K562 (cell line): Measurements from ENCODE around the gene COL21A1. TPM values are rescaled to one million over a fixed set of nuclear protein-coding genes. Genes with fewer than 3 reads are reported as not detected.

Experiments
- ATAC-seq: fragments of 200-7000 bp; cut with Tn5 transposase; 3 replicates; pipeline ENCODE4 v1.9.1; 2020; ENCODE audit warnings: moderate library complexity
- BruUV-seq: library from RNA; stranded (reverse); fragments of 400-500 nt; replicated peaks from 2 replicates; lab custom pipeline; 2021; lab: Mats Ljungman, UMichigan
- CTCF ChIA-PET: fragments of 300-600 bp; formaldehyde crosslinking; extraction: SDS; loops from one replicate; lab custom pipeline; 2021; ENCODE audit warnings: low intra/inter-chr PET ratio; lab: Yijun Ruan, JAX
- POLR2A ChIA-PET: fragments of 300-600, 350-650 bp; sonication (Branson Sonifier 250); formaldehyde crosslinking; extraction: SDS; loops from one replicate; lab custom pipeline; 2021; ENCODE audit warnings: antibody characterized with exemption, inconsistent platforms; lab: Yijun Ruan, JAX
- DNase-seq, 4 experiments: peaks; one replicate each; pipeline versions ENCODE4 v3.0.0 to v3.0.0-alpha.2; 2011 to 2018; ENCODE audit warnings: low spot score in 3 of 4, mixed read lengths in 3 of 4; ENCODE audit errors: extremely low read depth in 1 of 4
- FAIRE-seq: peaks from 2 replicates; lab custom pipeline; 2011; peaks lifted over from hg19 to GRCh38; lab: Jason Lieb, UNC
- H2AFZ ChIP-seq: 2 replicates; pipeline ENCODE4 v1.6.0; 2011; ENCODE audit warnings: low read depth, low read length, control low read depth, inconsistent platforms
- H3K27ac ChIP-seq: fragments of 200-600 bp; 3 replicates; pipeline ENCODE4 v1.8.0; 2011; ENCODE audit warnings: low read depth, mild to moderate bottlenecking, control low read depth, inconsistent platforms, low read length, moderate library complexity, mixed read lengths; ENCODE audit errors: extremely low read depth
- H3K27me3 ChIP-seq, 2 experiments: fragments of 300-600 bp in 1 of 2; 2 replicates in 1 of 2; 3 replicates in 1 of 2; pipeline versions ENCODE4 v1.6.0 to v1.8.0; 2011; ENCODE audit warnings: inconsistent platforms in 2 of 2, low read length in 2 of 2, mild to moderate bottlenecking in 1 of 2, mixed read lengths in 1 of 2, moderate library complexity in 1 of 2; ENCODE audit not compliant: control insufficient read depth in 2 of 2, insufficient read depth in 2 of 2
- H3K36me3 ChIP-seq: fragments of 300-600 bp; 3 replicates; pipeline ENCODE4 v1.8.0; 2011; ENCODE audit warnings: mild to moderate bottlenecking, low read length, inconsistent platforms; ENCODE audit not compliant: control insufficient read depth, insufficient read depth
- H3K4me1 ChIP-seq, 2 experiments: fragments of 200-600 bp in 1 of 2; replicated peaks in 1 of 2; 2 replicates in 1 of 2; 3 replicates in 1 of 2; pipeline versions ENCODE4 v1.5.1 to v1.8.0; 2011; ENCODE audit warnings: inconsistent platforms in 2 of 2, low read length in 2 of 2, mild to moderate bottlenecking in 1 of 2, mixed read lengths in 1 of 2, moderate library complexity in 1 of 2; ENCODE audit not compliant: control insufficient read depth in 2 of 2, insufficient read depth in 2 of 2
- H3K4me2 ChIP-seq: 2 replicates; pipeline ENCODE4 v1.6.1; 2011; ENCODE audit warnings: low read length, control low read depth, inconsistent platforms, mixed read lengths; ENCODE audit not compliant: insufficient read depth
- H3K4me3 ChIP-seq: fragments of 200-600 bp; sonication (generic), shearing (Covaris generic); 2 replicates; pipeline ENCODE4 v1.5.1; 2016; ENCODE audit warnings: control low read depth, inconsistent platforms
- H3K79me2 ChIP-seq: fragments of 200-600 bp; 3 replicates; pipeline ENCODE4 v1.8.0; 2011; ENCODE audit warnings: low read length, inconsistent platforms; ENCODE audit not compliant: control insufficient read depth, insufficient read depth
- H3K9ac ChIP-seq, 2 experiments: 2 replicates each; pipeline versions ENCODE4 v1.6.0 to v1.6.1; 2011; ENCODE audit warnings: low read depth in 2 of 2, low read length in 2 of 2, control low read depth in 1 of 2, inconsistent platforms in 1 of 2, mild to moderate bottlenecking in 1 of 2, mixed read lengths in 1 of 2; ENCODE audit not compliant: insufficient read depth in 1 of 2
- H3K9me1 ChIP-seq: one replicate; pipeline ENCODE4 v1.6.0; 2011; ENCODE audit warnings: inconsistent platforms, mild to moderate bottlenecking, low read length, moderate library complexity; ENCODE audit not compliant: control insufficient read depth, insufficient read depth
- H3K9me3 ChIP-seq: replicated peaks from 2 replicates; pipeline ENCODE4 v1.5.1; 2011; ENCODE audit warnings: low read depth, low read length, inconsistent platforms; ENCODE audit not compliant: control insufficient read depth, insufficient read depth
- H4K20me1 ChIP-seq: replicated peaks from 2 replicates; pipeline ENCODE4 v1.6.1; 2011; ENCODE audit warnings: low read length, inconsistent platforms, mixed read lengths; ENCODE audit not compliant: control insufficient read depth, insufficient read depth
- BRF2 ChIP-seq: IDR thresholded peaks from 3 replicates; pipeline ENCODE4 v1.6.1; 2011; ENCODE audit warnings: borderline replicate concordance, mild to moderate bottlenecking; ENCODE audit not compliant: insufficient read length, insufficient read depth
- E2F5 ChIP-seq: sonication (generic); formaldehyde crosslinking; IDR thresholded peaks from 2 replicates; pipeline ENCODE4 v1.8.0; 2022; ENCODE audit warnings: mild to moderate bottlenecking, missing genetic modification reagents
- GTF2B ChIP-seq: IDR thresholded peaks from 2 replicates; pipeline ENCODE4 v1.6.1; 2011; ENCODE audit not compliant: insufficient read length; ENCODE audit errors: extremely low read depth
- HMBOX1 ChIP-seq: sonication (generic); IDR thresholded peaks from 2 replicates; pipeline ENCODE4 v1.6.1; 2016
- KLF6 ChIP-seq: fragments of 250-450 bp; sonication (Bioruptor Pico); IDR thresholded peaks from 2 replicates; pipeline ENCODE4 v1.4.0; 2020; ENCODE audit warnings: mild to moderate bottlenecking, moderate library complexity, borderline replicate concordance
- LEF1 ChIP-seq: fragments of 450-650 bp; IDR thresholded peaks from 2 replicates; pipeline ENCODE4 v1.6.1; 2016; ENCODE audit warnings: mild to moderate bottlenecking
- NR4A1 ChIP-seq, 2 experiments: fragments of 250-450 bp in 1 of 2; fragments of 450-650 bp in 1 of 2; sonication (Bioruptor Pico) in 1 of 2; IDR thresholded peaks; 2 replicates each; pipeline versions ENCODE4 v1.4.0 to v1.6.1; 2016 to 2020; ENCODE audit warnings: mild to moderate bottlenecking in 2 of 2, missing compliant biosample characterization in 1 of 2, missing genetic modification characterization in 1 of 2, moderate library complexity in 1 of 2
- PRPF4 ChIP-seq: fragments of 200-400 bp; formaldehyde crosslinking; IDR thresholded peaks from one replicate; pipeline ENCODE4 v1.6.1; 2017; ENCODE audit warnings: low read length, low read depth, mild to moderate bottlenecking; ENCODE audit not compliant: insufficient read depth, poor library complexity, severe bottlenecking
- RBM22 ChIP-seq: fragments of 200-400 bp; formaldehyde crosslinking; IDR thresholded peaks from 2 replicates; pipeline ENCODE4 v1.6.1; 2018; ENCODE audit warnings: low read length, low read depth; ENCODE audit not compliant: poor library complexity, severe bottlenecking
- WGBS: fragments of 100-300 bp; shearing (Covaris generic); methylation state at CpG from one replicate; pipeline ENCODE4 v1.1.6; 2016; ENCODE audit warnings: low coverage, mixed read lengths; ENCODE audit not compliant: insufficient coverage; ENCODE audit errors: missing lambda C conversion rate; 5-methylcytosine and 5-hydroxymethylcytosine counted together
- in situ Hi-C: fragments of 300-500 bp; cut with MboI; formaldehyde crosslinking; loops from 4 replicates; pipeline ENCODE4 v1.15.0; 2018; ENCODE audit warnings: inconsistent platforms, mixed read lengths
- intact Hi-C: fragments of 100-400 bp; cut with micrococcal nuclease; formaldehyde crosslinking; loops from 2 replicates; pipeline ENCODE4 v1.14.2; 2022
- polyA plus RNA-seq, 8 experiments: library from polyadenylated mRNA; depleted of rRNA in 4 of 8; stranded (reverse) in 5 of 8; unstranded in 3 of 8; fragments of >200 nt; fragmentation: Nextera tagmentation in 2 of 8; fragmentation: Illumina TruSeq in 1 of 8; extraction: Ambion mirVana in 2 of 8; extraction: Trizol in 1 of 8; gene quantifications; 2 replicates each; pipeline versions ENCODE4 v1.2.1 to v1.2.3, GENCODE V29; 2011 to 2014; ENCODE audit warnings: inconsistent platforms in 1 of 8, missing spikeins in 1 of 8
- total RNA-seq, 7 experiments: library from RNA; depleted of rRNA in 6 of 7; stranded (reverse); fragments of >200 nt in 6 of 7; fragmentation: Illumina TruSeq in 2 of 7; extraction: Trizol in 2 of 7; gene quantifications; 2 replicates each; pipeline versions ENCODE4 v1.2.1 to v1.2.3, GENCODE V29; 2011 to 2021; ENCODE audit warnings: low replicate concordance in 1 of 7
- TF ChIP-seq, protein P1 (sequence below): fragments of 250-450 bp; sonication (Bioruptor Pico); IDR thresholded peaks from 2 replicates; pipeline ENCODE4 v1.4.0; 2020; ENCODE audit warnings: mild to moderate bottlenecking, moderate library complexity, borderline replicate concordance
- TF ChIP-seq, protein P2 (sequence below): fragments of 250-450 bp; sonication (Bioruptor Pico); IDR thresholded peaks from 2 replicates; pipeline ENCODE4 v1.5.0; 2021

Gene COL21A1
- total and polyA plus RNA-seq, 9 of the 15 experiments (the other 6 are each of a cell fraction or from before 2014, with no cell fraction given) = 0.03 to 0.76 (median 0.25) TPM

GRCh38 chr6:56280126-56280525 lies 32.7 kb upstream of the COL21A1 start:
- no peak overlapping the region for H3K4me2 ChIP-seq
- in situ Hi-C loops = no loop called here
- no TSS peak for BruUV-seq
- no peak for TF ChIP-seq BRF2
- TF ChIP-seq, protein P1, sequence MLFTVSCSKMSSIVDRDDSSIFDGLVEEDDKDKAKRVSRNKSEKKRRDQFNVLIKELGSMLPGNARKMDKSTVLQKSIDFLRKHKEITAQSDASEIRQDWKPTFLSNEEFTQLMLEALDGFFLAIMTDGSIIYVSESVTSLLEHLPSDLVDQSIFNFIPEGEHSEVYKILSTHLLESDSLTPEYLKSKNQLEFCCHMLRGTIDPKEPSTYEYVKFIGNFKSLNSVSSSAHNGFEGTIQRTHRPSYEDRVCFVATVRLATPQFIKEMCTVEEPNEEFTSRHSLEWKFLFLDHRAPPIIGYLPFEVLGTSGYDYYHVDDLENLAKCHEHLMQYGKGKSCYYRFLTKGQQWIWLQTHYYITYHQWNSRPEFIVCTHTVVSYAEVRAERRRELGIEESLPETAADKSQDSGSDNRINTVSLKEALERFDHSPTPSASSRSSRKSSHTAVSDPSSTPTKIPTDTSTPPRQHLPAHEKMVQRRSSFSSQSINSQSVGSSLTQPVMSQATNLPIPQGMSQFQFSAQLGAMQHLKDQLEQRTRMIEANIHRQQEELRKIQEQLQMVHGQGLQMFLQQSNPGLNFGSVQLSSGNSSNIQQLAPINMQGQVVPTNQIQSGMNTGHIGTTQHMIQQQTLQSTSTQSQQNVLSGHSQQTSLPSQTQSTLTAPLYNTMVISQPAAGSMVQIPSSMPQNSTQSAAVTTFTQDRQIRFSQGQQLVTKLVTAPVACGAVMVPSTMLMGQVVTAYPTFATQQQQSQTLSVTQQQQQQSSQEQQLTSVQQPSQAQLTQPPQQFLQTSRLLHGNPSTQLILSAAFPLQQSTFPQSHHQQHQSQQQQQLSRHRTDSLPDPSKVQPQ = no peak
- TF ChIP-seq HMBOX1 = no peak
- no peak for TF ChIP-seq GTF2B
- TF ChIP-seq E2F5 (CRISPR knock-in tag) = no peak
- TF ChIP-seq, protein P2, sequence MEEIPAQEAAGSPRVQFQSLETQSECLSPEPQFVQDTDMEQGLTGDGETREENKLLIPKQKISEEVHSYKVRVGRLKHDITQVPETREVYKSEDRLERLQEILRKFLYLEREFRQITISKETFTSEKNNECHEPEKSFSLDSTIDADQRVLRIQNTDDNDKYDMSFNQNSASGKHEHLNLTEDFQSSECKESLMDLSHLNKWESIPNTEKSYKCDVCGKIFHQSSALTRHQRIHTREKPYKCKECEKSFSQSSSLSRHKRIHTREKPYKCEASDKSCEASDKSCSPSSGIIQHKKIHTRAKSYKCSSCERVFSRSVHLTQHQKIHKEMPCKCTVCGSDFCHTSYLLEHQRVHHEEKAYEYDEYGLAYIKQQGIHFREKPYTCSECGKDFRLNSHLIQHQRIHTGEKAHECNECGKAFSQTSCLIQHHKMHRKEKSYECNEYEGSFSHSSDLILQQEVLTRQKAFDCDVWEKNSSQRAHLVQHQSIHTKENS (CRISPR knock-in tag) = no peak
- no peak for TF ChIP-seq KLF6 (CRISPR knock-in tag)
- TF ChIP-seq NR4A1 (CRISPR knock-in tag; IDR thresholded peaks at IDR 0.05) = no peak
- no peak for TF ChIP-seq NR4A1 (tag; IDR thresholded peaks at IDR 0.05)
- no peak for TF ChIP-seq PRPF4
- no peak for TF ChIP-seq LEF1
- no peak for TF ChIP-seq RBM22

More at GRCh38 chr6:56280126-56280525, 32.7 kb upstream of the COL21A1 start:
- DNase-seq (no peak), FAIRE-seq (no peak), ATAC-seq (no peak)
- H3K36me3 ChIP-seq = no peaks in the 10 kb centered on the region
- POLR2A ChIA-PET = no interaction called here
- intact Hi-C loops = no loop called here
- CTCF ChIA-PET = no interaction called here
- H3K79me2 ChIP-seq = no peaks in the 10 kb centered on the region
- 0% methylated on average over 3 of the region's 3 CpGs for WGBS
- no peak overlapping the region for H3K9ac ChIP-seq
- H3K27ac ChIP-seq = no peak overlapping the region
- no peak overlapping the region for H2AFZ ChIP-seq
- H3K27me3 ChIP-seq = no peaks in the 10 kb centered on the region
- no peaks in the 10 kb centered on the region for H3K4me1 ChIP-seq
- H3K4me3 ChIP-seq = no peak overlapping the region
- H3K9me3 ChIP-seq = no peaks in the 10 kb centered on the region
- no peaks in the 10 kb centered on the region for H3K9me1 ChIP-seq
- no peaks in the 10 kb centered on the region for H4K20me1 ChIP-seq
